Stimulated activated naive CD8-positive, alpha-beta T cell treated with anti-CD3 and anti-CD28 coated beads, Interleukin-15, amount 100 ng/mL, for 72 hours (primary cell): Measurements from ENCODE around the gene LGALS12.
"Not testable (repeated sequence)": the region's sequence is repeated elsewhere in the genome, so short reads cannot be mapped to it uniquely, and the experiment has no call there.

ENCODE experiments used
- ATAC-seq: fragments of 150-1000 bp; cut with Tn5 transposase; 2 replicates; pipeline ENCODE4 v1.10.0; 2021; ENCODE audit warnings: mild to moderate bottlenecking, moderate library complexity
- DNase-seq, 2 donors: peaks; one replicate each; pipeline ENCODE4 v3.0.0; 2021 to 2022
- H3K27ac Mint-ChIP-seq, 2 donors: one replicate each; pipeline ENCODE4 v1.8.0; 2022; ENCODE audit warnings: mild to moderate bottlenecking in 2 of 2, mixed read lengths in 2 of 2, moderate library complexity in 2 of 2
- H3K27me3 Mint-ChIP-seq: one replicate; pipeline ENCODE4 v1.8.0; 2022; ENCODE audit warnings: mixed read lengths
- H3K4me1 Mint-ChIP-seq: one replicate; pipeline ENCODE4 v1.8.0; 2022; ENCODE audit warnings: mild to moderate bottlenecking, mixed read lengths
- H3K4me3 Mint-ChIP-seq, 2 donors: one replicate each; pipeline ENCODE4 v1.8.0; 2022; ENCODE audit warnings: mild to moderate bottlenecking in 2 of 2, mixed read lengths in 2 of 2, moderate library complexity in 1 of 2
- H3K9me3 Mint-ChIP-seq, 2 donors: one replicate each; pipeline ENCODE4 v1.8.0; 2022; ENCODE audit warnings: mixed read lengths in 2 of 2

Gene LGALS12

DNA sequence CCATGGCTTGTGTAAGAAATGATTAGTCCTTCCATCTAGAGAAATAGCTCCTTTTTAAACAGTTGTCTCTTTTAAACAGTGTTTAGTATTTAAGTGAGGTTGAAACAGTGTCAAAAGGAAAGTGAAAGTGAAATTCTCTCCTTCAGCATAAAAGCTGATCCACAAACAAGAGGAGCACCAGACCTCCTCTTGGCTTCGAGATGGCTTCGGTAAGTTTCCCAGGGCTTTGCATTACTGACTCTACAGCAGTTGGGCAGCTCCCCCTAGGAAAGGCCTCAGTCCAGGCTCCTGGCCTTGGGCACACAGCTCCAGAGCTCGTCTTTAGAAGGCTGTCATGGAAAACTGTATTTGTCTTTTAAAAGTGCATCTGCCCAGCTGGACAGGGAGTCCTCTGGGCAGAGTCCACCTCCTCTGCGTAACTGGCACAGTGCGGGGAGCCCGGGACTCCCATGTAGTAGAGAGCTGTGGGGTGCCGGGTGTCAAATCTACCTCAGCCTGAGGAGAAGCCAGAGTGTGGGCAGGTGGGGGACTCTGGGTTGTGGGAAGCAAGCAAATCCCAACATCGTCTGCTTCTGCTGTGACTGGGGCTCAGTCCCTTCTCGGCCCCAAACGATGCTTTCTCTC, 30.9 kb downstream of the LGALS12 start, which contains the start of gene PLAAT4:
Gene PLAAT4 (plus strand): TSS at position 140 of the 624 bp plus-strand sequence. CDS start 61 bp downstream, at position 201.
- Mint-ChIP-seq H3K4me1 (peaks cover 84% of the 10 kb centered on the region), H3K4me3 (peak within 1 kb of the TSS; percentile 76 to 92), H3K27ac (peak within 1 kb of the TSS; percentile 91 to 94), H3K9me3 (no peaks in the 10 kb centered on the region), H3K27me3 (no peaks in the 10 kb centered on the region)
- ATAC-seq: peak; percentile 40
- peak in 1 of 2 donors; percentile 29 for DNase-seq

DNA sequence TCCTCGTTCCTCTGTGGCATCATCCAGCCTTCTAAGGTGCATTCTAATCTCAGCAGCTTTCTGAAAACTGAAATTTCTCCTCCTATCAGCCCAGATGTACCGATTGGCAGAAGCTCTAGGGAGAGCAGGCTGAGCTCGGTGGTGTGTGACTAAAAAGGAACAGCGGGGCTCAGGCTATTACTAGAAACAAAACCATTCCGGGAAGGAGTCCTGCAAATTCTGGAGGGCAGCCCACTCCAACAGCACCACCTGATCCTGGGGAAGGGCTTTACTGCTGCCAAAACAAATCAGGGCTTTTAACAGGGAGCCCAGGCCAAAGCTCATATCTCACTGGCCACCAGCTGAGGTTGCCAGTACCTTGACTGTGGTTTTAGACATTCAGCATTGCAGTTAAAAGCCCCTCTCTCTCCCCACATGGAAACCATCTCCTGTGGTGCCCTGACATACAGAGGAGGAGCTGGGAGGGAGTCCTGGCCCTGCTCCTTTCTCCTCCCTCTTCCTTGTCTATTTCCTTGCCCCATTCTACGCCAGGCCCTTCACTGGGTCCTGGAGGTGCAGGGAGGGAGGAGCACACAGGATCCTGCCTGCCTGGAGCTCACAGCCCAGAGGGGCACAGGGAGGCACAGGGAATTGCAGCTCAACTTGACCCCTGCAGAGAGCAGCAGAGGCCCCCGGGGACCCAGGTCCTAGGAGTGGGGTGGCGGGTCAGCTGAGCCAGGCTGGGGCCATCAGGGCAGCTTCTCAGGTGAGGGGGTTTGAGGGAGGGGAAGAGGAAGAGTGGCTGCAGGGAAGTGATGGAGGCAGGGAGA, 31.6 kb downstream of the LGALS12 start:
- Mint-ChIP-seq H3K4me3 (peak overlapping the region; percentile 76 to 92), H3K27me3 (no peaks in the 10 kb centered on the region), H3K27ac (peak overlapping the region; percentile 91 to 94), H3K4me1 (peaks cover 79% of the 10 kb centered on the region), H3K9me3 (no peaks in the 10 kb centered on the region)
- DNase-seq (no peak), ATAC-seq (peak; percentile 16)

DNA sequence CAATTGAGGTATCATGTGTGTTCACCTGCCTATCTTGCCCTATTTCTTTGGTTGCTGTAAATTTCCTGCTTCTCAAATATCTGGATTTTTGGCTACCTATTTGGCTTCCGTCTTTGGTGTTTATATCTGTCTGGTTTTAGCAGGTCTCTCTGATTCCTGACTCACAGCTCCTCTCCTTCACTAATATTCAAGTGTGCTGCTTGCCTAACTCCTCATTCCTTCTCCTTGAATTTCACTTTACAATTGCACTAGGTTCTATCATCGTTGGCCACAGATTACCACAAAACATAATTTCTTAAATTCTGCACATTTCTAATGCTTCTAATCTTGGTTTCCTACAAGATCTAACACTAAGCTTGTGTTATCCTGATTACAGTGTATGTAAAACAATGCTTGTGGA, 36.6 kb downstream of the LGALS12 start:
- peaks cover 38% of the 10 kb centered on the region for H3K4me1 Mint-ChIP-seq
- not testable (repeated sequence) for H3K27ac Mint-ChIP-seq, H3K9me3 Mint-ChIP-seq

DNA sequence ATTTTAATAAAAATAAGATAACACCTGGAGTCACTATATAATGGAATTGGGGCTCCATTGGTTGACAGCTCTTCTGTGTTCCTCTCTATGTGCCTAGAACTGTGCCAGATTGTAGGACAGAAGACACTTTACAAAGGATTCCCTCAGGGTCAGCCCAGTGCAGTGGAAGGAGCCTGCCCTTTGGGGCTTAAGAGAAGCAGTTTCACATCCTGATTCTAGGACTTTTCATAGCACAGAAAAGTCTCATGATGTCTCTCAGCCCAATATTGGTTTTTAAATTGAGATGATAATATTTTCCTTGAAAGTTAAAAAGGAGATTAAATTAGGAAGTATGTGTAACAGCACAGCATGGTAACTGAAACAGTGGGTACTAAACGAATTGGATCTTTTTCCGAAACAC, 37.8 kb downstream of the LGALS12 start:
- Mint-ChIP-seq H3K4me1 (peaks cover 26% of the 10 kb centered on the region), H3K27ac (no peak overlapping the region), H3K4me3 (no peak overlapping the region), H3K27me3 (no peaks in the 10 kb centered on the region), H3K9me3 (no peaks in the 10 kb centered on the region)
- DNase-seq: no peak
- no peak for ATAC-seq

More for the DNA sequence above, 36.6 kb downstream of the LGALS12 start:
- not testable (repeated sequence) for H3K27me3 Mint-ChIP-seq, DNase-seq, ATAC-seq, H3K4me3 Mint-ChIP-seq

DNA sequence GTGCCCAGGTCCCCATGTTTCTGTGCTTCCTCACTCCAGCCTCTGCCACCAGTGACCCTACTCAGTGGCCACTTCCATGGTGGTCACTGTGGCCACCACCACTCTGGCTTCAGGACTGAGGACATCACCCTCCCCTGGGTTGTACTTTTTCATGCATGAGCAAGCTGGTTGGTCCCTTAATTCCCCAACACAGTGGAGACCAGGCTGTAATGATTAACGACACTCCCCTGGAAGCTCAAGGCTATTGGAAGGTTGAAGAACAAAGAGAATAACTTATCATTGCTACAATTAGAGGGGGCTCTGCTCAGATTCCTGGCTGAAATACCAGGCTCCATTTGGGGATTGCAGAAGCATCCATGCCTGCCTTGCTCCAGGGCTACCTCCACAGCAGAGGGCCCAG, 41.2 kb downstream of the LGALS12 start:
- Mint-ChIP-seq H3K27ac (no peak overlapping the region), H3K4me1 (peaks cover 34% of the 10 kb centered on the region), H3K9me3 (no peaks in the 10 kb centered on the region), H3K4me3 (no peak overlapping the region), H3K27me3 (no peaks in the 10 kb centered on the region)
- ATAC-seq (no peak), DNase-seq (no peak)

DNA sequence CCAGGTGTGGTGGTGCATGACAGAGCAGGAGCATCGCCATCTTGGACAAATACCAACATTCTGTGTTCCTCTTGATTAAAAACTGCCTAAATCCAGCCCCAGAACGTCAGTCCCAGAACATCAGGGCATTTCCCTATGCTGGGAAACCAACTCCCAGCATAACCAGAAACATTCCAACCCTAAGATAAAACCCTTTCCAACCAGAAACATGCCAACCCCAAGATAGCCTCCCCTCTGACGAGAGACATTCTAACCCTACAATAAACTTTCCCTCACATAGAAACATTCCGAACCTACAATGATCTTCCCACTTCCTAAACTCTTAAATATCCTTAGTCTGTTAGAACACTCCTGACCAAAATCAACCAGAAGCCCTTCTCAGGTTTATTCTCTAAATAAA, 42.3 kb downstream of the LGALS12 start:
- H3K4me3 Mint-ChIP-seq: no peak overlapping the region
- H3K27ac Mint-ChIP-seq: no peak overlapping the region
- ATAC-seq (no peak), DNase-seq (no peak)
- peaks cover 40% of the 10 kb centered on the region for H3K4me1 Mint-ChIP-seq
- H3K27me3 Mint-ChIP-seq: no peaks in the 10 kb centered on the region
- no peaks in the 10 kb centered on the region for H3K9me3 Mint-ChIP-seq

DNA sequence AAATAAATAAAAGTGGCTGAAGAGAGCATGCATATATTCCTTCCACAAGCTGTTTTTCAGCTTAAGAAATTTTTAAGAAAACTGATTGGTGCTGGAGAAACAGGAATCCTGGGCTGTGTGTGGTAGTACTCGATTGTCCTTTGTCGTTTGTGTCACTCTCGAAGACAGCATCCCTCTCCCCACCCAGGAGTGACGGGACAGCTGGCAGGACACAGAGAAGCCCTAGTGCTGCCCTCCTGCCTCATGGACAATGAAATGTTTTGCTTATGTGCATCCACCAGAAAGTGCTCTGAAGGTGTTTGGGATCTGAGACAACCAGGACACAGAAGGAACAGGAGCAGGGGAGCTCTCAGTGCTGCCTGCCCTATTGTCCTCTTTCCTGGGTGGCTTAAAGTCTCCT, 43.5 kb downstream of the LGALS12 start:
- H3K27ac Mint-ChIP-seq: no peak overlapping the region
- H3K27me3 Mint-ChIP-seq: no peaks in the 10 kb centered on the region
- no peak for DNase-seq
- peak overlapping the region in 1 of 2 donors; percentile 8 for H3K4me3 Mint-ChIP-seq
- no peaks in the 10 kb centered on the region for H3K9me3 Mint-ChIP-seq
- H3K4me1 Mint-ChIP-seq: peaks cover 50% of the 10 kb centered on the region
- no peak for ATAC-seq

DNA sequence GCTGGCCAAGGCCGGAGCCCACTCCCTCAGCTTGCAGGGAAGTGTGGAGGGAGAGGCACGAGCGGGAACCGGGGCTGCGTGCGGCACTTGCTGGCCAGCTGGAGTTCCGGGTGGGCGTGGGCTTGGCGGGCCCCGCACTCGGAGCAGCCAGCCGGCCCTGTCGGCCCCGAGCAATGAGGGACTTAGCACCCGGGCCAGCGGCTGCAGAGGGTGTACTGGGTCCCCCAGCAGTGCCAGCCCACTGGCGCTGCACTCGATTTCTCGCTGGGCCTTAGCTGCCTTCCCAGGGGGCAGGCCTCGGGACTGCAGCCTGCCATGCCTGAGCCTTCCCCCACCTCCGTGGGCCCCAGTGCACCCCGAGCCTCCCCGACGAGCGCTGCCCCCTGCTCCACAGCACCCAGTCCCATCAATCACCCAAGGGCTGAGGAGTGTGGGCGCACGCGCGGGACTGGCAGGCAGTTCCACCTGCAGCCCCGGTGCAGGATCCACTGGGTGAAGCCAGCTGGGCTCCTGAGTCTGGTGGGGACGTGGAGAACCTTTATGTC, 44.3 kb downstream of the LGALS12 start:
- H3K4me1 Mint-ChIP-seq: peaks cover 53% of the 10 kb centered on the region
- ATAC-seq, H3K27me3 Mint-ChIP-seq, DNase-seq, H3K9me3 Mint-ChIP-seq: not testable (repeated sequence)
- H3K4me3 Mint-ChIP-seq: peak overlapping the region in 1 of 2 donors; percentile 86
- peak overlapping the region in 1 of 2 donors; percentile 45 for H3K27ac Mint-ChIP-seq

DNA sequence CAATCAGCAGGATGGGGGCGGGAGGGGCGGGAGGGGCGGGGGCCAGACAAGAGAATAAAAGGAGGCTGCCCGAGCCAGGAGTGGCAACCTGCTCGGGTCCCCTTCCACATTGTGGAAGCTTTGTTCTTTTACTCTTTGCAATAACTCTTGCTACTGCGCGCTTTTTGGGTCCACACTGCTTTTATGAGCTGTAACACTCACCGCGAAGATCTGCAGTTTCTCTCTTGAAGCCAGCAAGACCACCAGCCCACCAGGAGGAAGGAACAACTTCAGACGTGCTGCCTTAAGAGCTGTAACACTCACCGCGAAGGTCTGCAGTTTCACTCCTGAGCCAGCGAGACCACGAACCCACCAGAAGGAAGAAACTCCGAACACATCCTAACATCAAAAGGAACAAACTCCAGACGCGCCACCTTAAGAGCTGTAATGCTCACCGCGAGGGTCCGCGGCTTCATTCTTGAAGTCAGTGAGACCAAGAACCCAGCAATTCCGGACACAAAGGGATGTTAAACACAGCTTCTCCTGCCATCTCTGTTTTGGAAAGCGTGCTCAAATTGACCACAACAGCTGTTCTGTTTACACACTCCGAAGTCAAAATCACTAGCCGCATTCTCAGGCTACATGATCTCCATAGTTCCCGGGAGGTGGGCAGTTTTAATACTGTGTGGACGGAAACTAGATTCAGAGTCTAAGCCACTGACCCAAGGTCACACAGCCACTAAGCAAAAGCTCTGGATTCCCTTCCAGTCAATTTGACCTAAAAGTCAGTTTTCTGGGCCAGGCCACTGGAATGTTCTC, 45.4 kb downstream of the LGALS12 start:
- Mint-ChIP-seq H3K9me3 (no peaks in the 10 kb centered on the region), H3K4me3 (peak overlapping the region; percentile 84 to 86), H3K4me1 (peaks cover 63% of the 10 kb centered on the region), H3K27ac (peak overlapping the region; percentile 92 to 95), H3K27me3 (no peaks in the 10 kb centered on the region)
- ATAC-seq (peak; percentile 44), DNase-seq (peak; percentile 65 to 69)

DNA sequence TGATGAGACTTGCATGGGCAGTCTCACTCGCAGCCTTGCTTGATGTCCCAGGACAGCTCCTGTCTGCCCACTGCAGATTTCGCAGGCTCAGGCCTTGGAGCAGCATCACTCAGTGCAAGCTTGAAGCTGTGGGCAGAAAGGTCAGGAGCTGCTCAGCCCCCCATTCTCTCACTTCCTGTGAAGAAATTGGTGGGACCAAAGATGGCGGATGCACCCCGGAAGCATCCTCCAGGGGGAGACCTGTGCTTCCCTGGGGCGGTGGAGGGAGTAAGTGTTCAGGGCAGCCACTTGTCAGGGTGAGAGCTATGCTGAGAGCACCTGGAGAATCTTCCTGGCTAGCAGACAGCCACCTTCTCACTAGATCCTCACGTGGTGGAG, 46.0 kb downstream of the LGALS12 start:
- Mint-ChIP-seq H3K4me3 (peak overlapping the region; percentile 84 to 86), H3K27ac (peak overlapping the region; percentile 92 to 95), H3K4me1 (peaks cover 68% of the 10 kb centered on the region), H3K9me3 (no peaks in the 10 kb centered on the region), H3K27me3 (no peaks in the 10 kb centered on the region)
- peak; percentile 49 for ATAC-seq
- DNase-seq: peak; percentile 47 to 54

DNA sequence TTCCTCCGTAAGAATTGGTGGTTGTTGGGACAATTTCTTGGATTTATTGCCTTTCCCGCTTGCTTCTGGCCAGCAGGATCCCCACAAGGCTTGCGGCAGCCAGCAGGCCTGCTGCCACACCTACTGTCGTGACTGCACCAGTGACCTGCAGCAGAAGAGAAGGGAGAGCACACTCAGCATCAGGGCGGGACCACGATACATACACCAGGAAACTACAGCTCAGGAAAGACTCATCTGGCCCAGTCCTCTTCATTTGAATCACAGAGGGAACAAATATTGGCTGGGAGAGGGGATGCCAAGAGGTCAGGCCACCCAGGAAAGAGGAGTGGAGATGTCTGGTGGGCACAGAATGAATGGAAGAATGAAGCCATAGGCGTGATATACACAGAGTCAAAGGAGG, 47.0 kb downstream of the LGALS12 start:
- DNase-seq (no peak), ATAC-seq (no peak)
- H3K27me3 Mint-ChIP-seq: no peaks in the 10 kb centered on the region
- peak overlapping the region; percentile 84 to 86 for H3K4me3 Mint-ChIP-seq
- no peaks in the 10 kb centered on the region for H3K9me3 Mint-ChIP-seq
- H3K4me1 Mint-ChIP-seq: peaks cover 68% of the 10 kb centered on the region
- H3K27ac Mint-ChIP-seq: peak overlapping the region; percentile 4 to 59

DNA sequence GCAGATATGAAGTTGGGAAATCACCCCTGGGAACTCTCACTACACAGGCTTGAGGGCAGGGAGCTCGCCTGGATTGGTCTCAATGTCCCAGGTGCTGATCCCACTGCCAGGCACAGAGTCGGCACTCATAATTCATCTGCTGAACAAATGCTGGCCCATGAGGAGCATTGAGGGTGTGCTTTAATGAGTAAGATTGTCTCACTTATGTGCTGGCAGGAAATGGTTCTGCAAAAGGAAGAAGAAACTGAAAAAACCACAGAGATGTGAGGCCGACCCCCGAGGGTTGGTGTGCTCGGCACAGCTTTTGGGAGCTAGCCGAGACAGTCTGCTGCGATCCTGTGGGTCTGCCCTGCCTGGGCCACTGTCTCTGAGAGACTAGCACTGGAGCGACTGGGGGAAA, 47.9 kb downstream of the LGALS12 start:
- DNase-seq (peak; percentile 53 to 63), ATAC-seq (peak; percentile 85)
- Mint-ChIP-seq H3K27me3 (no peaks in the 10 kb centered on the region), H3K27ac (peak overlapping the region; percentile 93 to 95), H3K9me3 (no peaks in the 10 kb centered on the region), H3K4me3 (peak overlapping the region; percentile 77 to 84), H3K4me1 (peaks cover 75% of the 10 kb centered on the region)

DNA sequence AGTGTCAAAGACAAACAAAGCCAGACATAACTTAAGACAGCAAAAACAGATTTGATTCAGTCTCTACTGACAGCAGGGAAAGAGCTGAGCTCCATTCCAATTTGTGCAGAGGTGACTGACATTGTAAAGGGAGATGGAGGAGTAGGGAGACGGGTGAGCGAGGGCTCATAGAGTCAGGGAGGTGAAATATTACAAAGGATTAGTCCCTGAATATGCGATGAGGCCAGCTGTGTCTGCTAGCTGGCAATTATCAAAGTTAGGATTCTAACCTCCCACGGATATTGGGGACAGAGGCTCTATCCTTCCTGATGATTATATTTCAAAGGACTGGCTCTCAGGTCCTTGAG, 49.0 kb downstream of the LGALS12 start:
- Mint-ChIP-seq H3K27me3 (no peaks in the 10 kb centered on the region), H3K27ac (peak overlapping the region in 1 of 2 donors; percentile 23), H3K9me3 (no peaks in the 10 kb centered on the region), H3K4me1 (peaks cover 72% of the 10 kb centered on the region), H3K4me3 (no peak overlapping the region)
- ATAC-seq: no peak
- no peak for DNase-seq

DNA sequence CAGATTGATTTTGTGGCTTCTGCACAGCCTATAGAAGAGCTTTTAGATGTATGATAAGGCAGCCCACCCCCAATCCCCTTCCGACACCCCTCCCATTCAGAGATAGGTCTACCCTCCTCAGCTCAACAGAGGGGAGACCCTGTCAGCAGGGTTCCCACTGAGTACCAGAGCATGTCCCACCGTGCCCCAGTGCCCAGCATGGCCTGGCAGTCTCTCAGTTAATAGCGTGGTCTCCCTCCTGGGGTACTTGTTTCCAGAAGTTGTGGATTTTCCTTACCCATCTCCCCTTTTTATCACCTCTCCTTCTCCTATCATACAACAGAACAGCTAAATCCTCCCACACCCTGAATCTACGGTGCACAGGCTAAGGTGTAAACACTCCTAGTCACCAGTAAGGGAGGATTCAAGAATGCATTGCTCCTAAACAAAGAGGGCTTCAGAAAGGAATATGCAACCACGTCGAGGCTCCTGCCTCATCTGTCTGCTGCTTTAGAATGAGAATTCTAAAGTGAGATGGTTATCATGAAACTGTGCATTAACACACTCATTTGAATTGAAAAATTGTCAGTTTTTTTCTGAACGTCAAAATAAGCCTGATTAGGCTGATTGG, 50.6 kb downstream of the LGALS12 start:
- peaks cover 76% of the 10 kb centered on the region for H3K4me1 Mint-ChIP-seq
- DNase-seq (no peak), ATAC-seq (no peak)
- H3K9me3 Mint-ChIP-seq: no peaks in the 10 kb centered on the region
- H3K27ac Mint-ChIP-seq: no peak overlapping the region
- no peak overlapping the region for H3K4me3 Mint-ChIP-seq
- H3K27me3 Mint-ChIP-seq: no peaks in the 10 kb centered on the region

DNA sequence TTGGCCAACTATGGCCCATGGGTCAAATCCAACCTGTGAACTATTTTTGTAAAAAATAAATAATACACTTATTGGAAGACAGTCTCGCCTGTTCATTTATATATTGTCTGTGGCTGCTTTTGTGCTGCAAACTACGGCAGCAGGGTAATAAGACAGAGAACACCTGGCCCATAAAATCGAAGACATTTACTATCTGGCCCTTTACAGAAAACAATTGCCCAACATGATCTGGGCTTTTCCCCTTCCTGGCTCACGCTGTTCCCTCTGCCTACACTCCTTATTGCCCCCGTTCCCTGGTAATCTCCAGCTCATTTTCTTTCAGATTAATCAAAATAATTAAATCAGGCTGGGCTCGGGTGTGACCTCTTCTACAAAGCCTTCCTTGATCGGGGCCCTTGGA, 51.7 kb downstream of the LGALS12 start:
- H3K9me3 Mint-ChIP-seq: no peaks in the 10 kb centered on the region
- peaks cover 71% of the 10 kb centered on the region for H3K4me1 Mint-ChIP-seq
- DNase-seq: no peak
- no peak overlapping the region for H3K4me3 Mint-ChIP-seq
- no peak overlapping the region for H3K27ac Mint-ChIP-seq
- no peaks in the 10 kb centered on the region for H3K27me3 Mint-ChIP-seq
- ATAC-seq: no peak
